AG04450 (cell line): ENCODE measurements around the gene ADAMTS6. TPM values are rescaled to one million over a fixed set of nuclear protein-coding genes. Genes with fewer than 3 reads are reported as not detected.
"Not testable (repeated sequence)": the region's sequence is repeated elsewhere in the genome, so short reads cannot be mapped to it uniquely, and the experiment has no call there.

ENCODE experiments used
- CTCF ChIA-PET: fragments of 300-600, 350-600 bp; formaldehyde crosslinking; extraction: SDS; loops from one replicate; lab custom pipeline; 2022; ENCODE audit warnings: antibody characterized with exemption, inconsistent platforms; lab: Charles Lee
- POLR2A ChIA-PET: fragments of 350-600 bp; formaldehyde crosslinking; extraction: SDS; loops from one replicate; lab custom pipeline; 2021; ENCODE audit warnings: antibody characterized with exemption, inconsistent platforms; lab: Yijun Ruan, JAX
- DNase-seq: peaks from one replicate; pipeline ENCODE4 v3.0.0-alpha.2; 2011; ENCODE audit warnings: low read depth, low spot score
- H3K27ac ChIP-seq: one replicate; pipeline ENCODE4 v1.5.1; 2012; ENCODE audit warnings: low read depth, low read length, control low read depth
- H3K27me3 ChIP-seq: one replicate; pipeline ENCODE4 v1.6.0; 2012; ENCODE audit warnings: low read length; ENCODE audit not compliant: control insufficient read depth, insufficient read depth
- H3K4me3 ChIP-seq: 2 replicates; pipeline ENCODE4 v1.5.1; 2011; ENCODE audit warnings: mild to moderate bottlenecking, low read depth, low read length, control low read depth
- H3K9me3 ChIP-seq: 2 replicates; pipeline ENCODE4 v1.5.1; 2012; ENCODE audit warnings: low read length; ENCODE audit not compliant: control insufficient read depth, insufficient read depth
- CTCF ChIP-seq: IDR thresholded peaks from 2 replicates; pipeline ENCODE4 v1.5.1; 2011; ENCODE audit warnings: low read depth, low read length, control low read depth, inconsistent platforms
- polyA plus RNA-seq: library from polyadenylated mRNA; depleted of rRNA; stranded (reverse); fragments of >200 nt; gene quantifications from 2 replicates; pipeline ENCODE4 v1.2.3, GENCODE V29; 2011

The ADAMTS6 gene
- polyA plus RNA-seq, 1 experiment: 22.5 TPM

GRCh38 chr5:65390208-65390607 is 91.5 kb downstream of the ADAMTS6 start:
- H3K9me3 ChIP-seq: no peaks in the 10 kb centered on the region
- DNase-seq: no peak
- TF ChIP-seq CTCF: no peak
- H3K27ac ChIP-seq: no peak overlapping the region
- H3K27me3 ChIP-seq: no peaks in the 10 kb centered on the region
- H3K4me3 ChIP-seq: no peak overlapping the region
- ChIA-PET POLR2A (no interaction called here), CTCF (no interaction called here)

- Histone ChIP-seq H3K27me3 (no peaks in the 10 kb centered on the region), H3K9me3 (peaks cover 3% of the 10 kb centered on the region; the same call in 1 of the 2 replicates), H3K4me3 (no peak overlapping the region), H3K27ac (no peak overlapping the region)
- CTCF ChIA-PET: no interaction called here
- no peak for TF ChIP-seq CTCF
- POLR2A ChIA-PET: no interaction called here
- DNase-seq: no peak
These were observed 97.9 kb downstream of the ADAMTS6 start for GRCh38 chr5:65383859-65384258.

GRCh38 chr5:65382582-65382981 is 99.1 kb downstream of the ADAMTS6 start:
- POLR2A ChIA-PET: no interaction called here
- Histone ChIP-seq H3K9me3 (peaks cover 3% of the 10 kb centered on the region; the same call in 1 of the 2 replicates), H3K27me3 (no peaks in the 10 kb centered on the region), H3K4me3 (no peak overlapping the region), H3K27ac (no peak overlapping the region)
- no peak for TF ChIP-seq CTCF
- CTCF ChIA-PET: no interaction called here
- no peak for DNase-seq

GRCh38 chr5:65370505-65370904 is 111.2 kb downstream of the ADAMTS6 start:
- H3K4me3 ChIP-seq, H3K27ac ChIP-seq, POLR2A ChIA-PET, H3K9me3 ChIP-seq, DNase-seq, H3K27me3 ChIP-seq: not testable (repeated sequence)
- CTCF ChIA-PET: interaction anchor here (1.1 kb wide), 1 partner anchor 15 kb away, joined by 3 read pairs; no protein-coding TSS in a partner anchor

DNA sequence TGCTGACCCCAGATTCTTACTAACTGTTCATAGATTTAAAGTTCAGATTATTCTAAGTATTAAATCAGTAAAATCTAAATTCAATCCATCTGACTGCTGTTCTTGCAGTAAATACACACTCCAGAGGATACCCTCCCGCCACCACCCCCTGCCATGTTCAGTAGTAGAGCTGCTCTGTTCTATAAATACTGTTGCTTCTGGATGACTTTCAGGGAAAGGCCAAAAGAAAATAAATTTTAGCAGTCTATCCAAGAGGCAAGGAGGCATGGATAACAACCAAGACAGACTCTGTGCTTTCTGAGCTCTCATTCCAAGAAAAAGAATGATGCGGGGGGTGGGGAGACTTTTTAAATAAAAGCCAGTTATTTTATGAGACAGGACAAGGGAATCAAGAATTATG is 115.1 kb downstream of the ADAMTS6 start:
- no peak for TF ChIP-seq CTCF
- Histone ChIP-seq H3K9me3 (no peaks in the 10 kb centered on the region), H3K27me3 (no peaks in the 10 kb centered on the region), H3K4me3 (no peak overlapping the region), H3K27ac (no peak overlapping the region)
- DNase-seq: no peak
- ChIA-PET CTCF (interaction anchor here (1.2 kb wide), 1 partner anchor 556 kb away, joined by 3 read pairs; no protein-coding TSS in a partner anchor), POLR2A (no interaction called here)
